HepG2 (cell line): Measurements from ENCODE around the gene MADCAM1.

ENCODE experiments used
- NFYB ChIP-seq: sonication (generic); formaldehyde crosslinking; IDR thresholded peaks from 2 replicates; pipeline ENCODE4 v1.4.0; 2020; ENCODE audit warnings: missing genetic modification reagents
- POLR2AphosphoS2 ChIP-seq: IDR thresholded peaks from 2 replicates; pipeline ENCODE4 v1.6.1; 2011; ENCODE audit warnings: low read depth, low read length, improper control_type of control experiment
- SKI ChIP-seq: fragments of 450-650 bp; IDR thresholded peaks from one replicate; pipeline ENCODE4 v1.6.1; 2018; ENCODE audit warnings: mild to moderate bottlenecking; ENCODE audit not compliant: partially characterized antibody
- TBP ChIP-seq: sonication (generic); formaldehyde crosslinking; IDR thresholded peaks from 2 replicates; pipeline ENCODE4 v1.5.0; 2020; ENCODE audit warnings: missing genetic modification reagents
- YY1 ChIP-seq: IDR thresholded peaks from 2 replicates; pipeline ENCODE4 v1.6.1; 2011; ENCODE audit warnings: low read length, low read depth, moderate library complexity, mild to moderate bottlenecking; ENCODE audit not compliant: insufficient read depth, insufficient replicate concordance
- ZNF883 ChIP-seq: sonication (generic); formaldehyde crosslinking; IDR thresholded peaks from 2 replicates; pipeline ENCODE4 v1.5.1; 2020; ENCODE audit warnings: mild to moderate bottlenecking, missing genetic modification reagents; ENCODE audit errors: not compliant biosample characterization
- TF ChIP-seq, protein P1 (sequence below): sonication (generic); formaldehyde crosslinking; IDR thresholded peaks from 2 replicates; pipeline ENCODE4 v1.5.1; 2020; ENCODE audit warnings: mild to moderate bottlenecking, missing genetic modification reagents, moderate library complexity
- TF ChIP-seq, protein P2 (sequence below): sonication (generic); formaldehyde crosslinking; IDR thresholded peaks from 2 replicates; pipeline ENCODE4 v1.9.0; 2021; ENCODE audit warnings: mild to moderate bottlenecking, missing genetic modification reagents
- TF ChIP-seq, protein P3 (sequence below): sonication (generic); formaldehyde crosslinking; conservative IDR thresholded peaks from 2 replicates; pipeline ENCODE4 v1.4.0; 2020; ENCODE audit warnings: missing genetic modification reagents
- TF ChIP-seq, protein P4 (sequence below): sonication (generic); formaldehyde crosslinking; IDR thresholded peaks from 2 replicates; pipeline ENCODE4 v1.8.1; 2022; ENCODE audit warnings: mild to moderate bottlenecking, missing genetic modification reagents
- TF ChIP-seq, protein P5 (sequence below): sonication (generic); formaldehyde crosslinking; IDR thresholded peaks from 2 replicates; pipeline ENCODE4 v1.8.0; 2022; ENCODE audit warnings: missing genetic modification reagents, mild to moderate bottlenecking, borderline replicate concordance
- TF ChIP-seq, protein P6 (sequence below): sonication (generic); formaldehyde crosslinking; IDR thresholded peaks from 2 replicates; pipeline ENCODE4 v1.5.0; 2020; ENCODE audit warnings: mild to moderate bottlenecking, missing genetic modification reagents, moderate library complexity

DNA sequence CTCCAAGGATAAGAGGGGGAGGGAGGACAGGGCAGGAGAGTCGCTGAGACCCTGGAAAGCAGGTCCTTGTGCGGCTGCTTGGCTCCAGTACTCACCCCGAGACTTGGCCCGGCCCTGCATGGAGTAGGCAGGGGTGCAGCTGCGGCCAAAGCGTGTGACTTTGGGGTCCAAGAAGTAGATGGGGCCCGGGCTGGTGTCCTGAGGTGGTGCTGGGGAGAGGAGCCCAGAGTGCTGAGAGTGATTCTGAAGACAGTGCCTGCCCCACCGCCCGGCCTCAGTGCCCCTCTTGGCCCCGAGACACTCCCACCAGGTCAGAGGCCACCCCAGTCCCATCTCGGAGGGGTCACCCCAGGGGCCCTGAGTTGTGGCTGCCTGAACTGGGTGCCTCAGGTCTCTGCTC, 28.7 kb upstream of the MADCAM1 start:
- TF ChIP-seq ZNF883 (CRISPR knock-in tag) (no peak), NFYB (no peak), POLR2AphosphoS2 (no peak), SKI (no peak), TBP (CRISPR knock-in tag) (no peak), YY1 (no peak)
- TF ChIP-seq, protein P1, sequence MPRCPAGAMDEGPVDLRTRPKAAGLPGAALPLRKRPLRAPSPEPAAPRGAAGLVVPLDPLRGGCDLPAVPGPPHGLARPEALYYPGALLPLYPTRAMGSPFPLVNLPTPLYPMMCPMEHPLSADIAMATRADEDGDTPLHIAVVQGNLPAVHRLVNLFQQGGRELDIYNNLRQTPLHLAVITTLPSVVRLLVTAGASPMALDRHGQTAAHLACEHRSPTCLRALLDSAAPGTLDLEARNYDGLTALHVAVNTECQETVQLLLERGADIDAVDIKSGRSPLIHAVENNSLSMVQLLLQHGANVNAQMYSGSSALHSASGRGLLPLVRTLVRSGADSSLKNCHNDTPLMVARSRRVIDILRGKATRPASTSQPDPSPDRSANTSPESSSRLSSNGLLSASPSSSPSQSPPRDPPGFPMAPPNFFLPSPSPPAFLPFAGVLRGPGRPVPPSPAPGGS: no peak
- TF ChIP-seq, protein P2, sequence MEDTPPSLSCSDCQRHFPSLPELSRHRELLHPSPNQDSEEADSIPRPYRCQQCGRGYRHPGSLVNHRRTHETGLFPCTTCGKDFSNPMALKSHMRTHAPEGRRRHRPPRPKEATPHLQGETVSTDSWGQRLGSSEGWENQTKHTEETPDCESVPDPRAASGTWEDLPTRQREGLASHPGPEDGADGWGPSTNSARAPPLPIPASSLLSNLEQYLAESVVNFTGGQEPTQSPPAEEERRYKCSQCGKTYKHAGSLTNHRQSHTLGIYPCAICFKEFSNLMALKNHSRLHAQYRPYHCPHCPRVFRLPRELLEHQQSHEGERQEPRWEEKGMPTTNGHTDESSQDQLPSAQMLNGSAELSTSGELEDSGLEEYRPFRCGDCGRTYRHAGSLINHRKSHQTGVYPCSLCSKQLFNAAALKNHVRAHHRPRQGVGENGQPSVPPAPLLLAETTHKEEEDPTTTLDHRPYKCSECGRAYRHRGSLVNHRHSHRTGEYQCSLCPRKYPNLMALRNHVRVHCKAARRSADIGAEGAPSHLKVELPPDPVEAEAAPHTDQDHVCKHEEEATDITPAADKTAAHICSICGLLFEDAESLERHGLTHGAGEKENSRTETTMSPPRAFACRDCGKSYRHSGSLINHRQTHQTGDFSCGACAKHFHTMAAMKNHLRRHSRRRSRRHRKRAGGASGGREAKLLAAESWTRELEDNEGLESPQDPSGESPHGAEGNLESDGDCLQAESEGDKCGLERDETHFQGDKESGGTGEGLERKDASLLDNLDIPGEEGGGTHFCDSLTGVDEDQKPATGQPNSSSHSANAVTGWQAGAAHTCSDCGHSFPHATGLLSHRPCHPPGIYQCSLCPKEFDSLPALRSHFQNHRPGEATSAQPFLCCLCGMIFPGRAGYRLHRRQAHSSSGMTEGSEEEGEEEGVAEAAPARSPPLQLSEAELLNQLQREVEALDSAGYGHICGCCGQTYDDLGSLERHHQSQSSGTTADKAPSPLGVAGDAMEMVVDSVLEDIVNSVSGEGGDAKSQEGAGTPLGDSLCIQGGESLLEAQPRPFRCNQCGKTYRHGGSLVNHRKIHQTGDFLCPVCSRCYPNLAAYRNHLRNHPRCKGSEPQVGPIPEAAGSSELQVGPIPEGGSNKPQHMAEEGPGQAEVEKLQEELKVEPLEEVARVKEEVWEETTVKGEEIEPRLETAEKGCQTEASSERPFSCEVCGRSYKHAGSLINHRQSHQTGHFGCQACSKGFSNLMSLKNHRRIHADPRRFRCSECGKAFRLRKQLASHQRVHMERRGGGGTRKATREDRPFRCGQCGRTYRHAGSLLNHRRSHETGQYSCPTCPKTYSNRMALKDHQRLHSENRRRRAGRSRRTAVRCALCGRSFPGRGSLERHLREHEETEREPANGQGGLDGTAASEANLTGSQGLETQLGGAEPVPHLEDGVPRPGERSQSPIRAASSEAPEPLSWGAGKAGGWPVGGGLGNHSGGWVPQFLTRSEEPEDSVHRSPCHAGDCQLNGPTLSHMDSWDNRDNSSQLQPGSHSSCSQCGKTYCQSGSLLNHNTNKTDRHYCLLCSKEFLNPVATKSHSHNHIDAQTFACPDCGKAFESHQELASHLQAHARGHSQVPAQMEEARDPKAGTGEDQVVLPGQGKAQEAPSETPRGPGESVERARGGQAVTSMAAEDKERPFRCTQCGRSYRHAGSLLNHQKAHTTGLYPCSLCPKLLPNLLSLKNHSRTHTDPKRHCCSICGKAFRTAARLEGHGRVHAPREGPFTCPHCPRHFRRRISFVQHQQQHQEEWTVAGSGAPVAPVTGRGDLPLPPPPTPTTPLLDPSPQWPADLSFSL (CRISPR knock-in tag): no peak
- TF ChIP-seq, protein P3, sequence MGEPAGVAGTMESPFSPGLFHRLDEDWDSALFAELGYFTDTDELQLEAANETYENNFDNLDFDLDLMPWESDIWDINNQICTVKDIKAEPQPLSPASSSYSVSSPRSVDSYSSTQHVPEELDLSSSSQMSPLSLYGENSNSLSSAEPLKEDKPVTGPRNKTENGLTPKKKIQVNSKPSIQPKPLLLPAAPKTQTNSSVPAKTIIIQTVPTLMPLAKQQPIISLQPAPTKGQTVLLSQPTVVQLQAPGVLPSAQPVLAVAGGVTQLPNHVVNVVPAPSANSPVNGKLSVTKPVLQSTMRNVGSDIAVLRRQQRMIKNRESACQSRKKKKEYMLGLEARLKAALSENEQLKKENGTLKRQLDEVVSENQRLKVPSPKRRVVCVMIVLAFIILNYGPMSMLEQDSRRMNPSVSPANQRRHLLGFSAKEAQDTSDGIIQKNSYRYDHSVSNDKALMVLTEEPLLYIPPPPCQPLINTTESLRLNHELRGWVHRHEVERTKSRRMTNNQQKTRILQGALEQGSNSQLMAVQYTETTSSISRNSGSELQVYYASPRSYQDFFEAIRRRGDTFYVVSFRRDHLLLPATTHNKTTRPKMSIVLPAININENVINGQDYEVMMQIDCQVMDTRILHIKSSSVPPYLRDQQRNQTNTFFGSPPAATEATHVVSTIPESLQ (CRISPR knock-in tag): no peak
- TF ChIP-seq, protein P4, sequence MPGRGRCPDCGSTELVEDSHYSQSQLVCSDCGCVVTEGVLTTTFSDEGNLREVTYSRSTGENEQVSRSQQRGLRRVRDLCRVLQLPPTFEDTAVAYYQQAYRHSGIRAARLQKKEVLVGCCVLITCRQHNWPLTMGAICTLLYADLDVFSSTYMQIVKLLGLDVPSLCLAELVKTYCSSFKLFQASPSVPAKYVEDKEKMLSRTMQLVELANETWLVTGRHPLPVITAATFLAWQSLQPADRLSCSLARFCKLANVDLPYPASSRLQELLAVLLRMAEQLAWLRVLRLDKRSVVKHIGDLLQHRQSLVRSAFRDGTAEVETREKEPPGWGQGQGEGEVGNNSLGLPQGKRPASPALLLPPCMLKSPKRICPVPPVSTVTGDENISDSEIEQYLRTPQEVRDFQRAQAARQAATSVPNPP (CRISPR knock-in tag): no peak
- TF ChIP-seq, protein P5, sequence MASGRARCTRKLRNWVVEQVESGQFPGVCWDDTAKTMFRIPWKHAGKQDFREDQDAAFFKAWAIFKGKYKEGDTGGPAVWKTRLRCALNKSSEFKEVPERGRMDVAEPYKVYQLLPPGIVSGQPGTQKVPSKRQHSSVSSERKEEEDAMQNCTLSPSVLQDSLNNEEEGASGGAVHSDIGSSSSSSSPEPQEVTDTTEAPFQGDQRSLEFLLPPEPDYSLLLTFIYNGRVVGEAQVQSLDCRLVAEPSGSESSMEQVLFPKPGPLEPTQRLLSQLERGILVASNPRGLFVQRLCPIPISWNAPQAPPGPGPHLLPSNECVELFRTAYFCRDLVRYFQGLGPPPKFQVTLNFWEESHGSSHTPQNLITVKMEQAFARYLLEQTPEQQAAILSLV (CRISPR knock-in tag): no peak
- TF ChIP-seq, protein P6, sequence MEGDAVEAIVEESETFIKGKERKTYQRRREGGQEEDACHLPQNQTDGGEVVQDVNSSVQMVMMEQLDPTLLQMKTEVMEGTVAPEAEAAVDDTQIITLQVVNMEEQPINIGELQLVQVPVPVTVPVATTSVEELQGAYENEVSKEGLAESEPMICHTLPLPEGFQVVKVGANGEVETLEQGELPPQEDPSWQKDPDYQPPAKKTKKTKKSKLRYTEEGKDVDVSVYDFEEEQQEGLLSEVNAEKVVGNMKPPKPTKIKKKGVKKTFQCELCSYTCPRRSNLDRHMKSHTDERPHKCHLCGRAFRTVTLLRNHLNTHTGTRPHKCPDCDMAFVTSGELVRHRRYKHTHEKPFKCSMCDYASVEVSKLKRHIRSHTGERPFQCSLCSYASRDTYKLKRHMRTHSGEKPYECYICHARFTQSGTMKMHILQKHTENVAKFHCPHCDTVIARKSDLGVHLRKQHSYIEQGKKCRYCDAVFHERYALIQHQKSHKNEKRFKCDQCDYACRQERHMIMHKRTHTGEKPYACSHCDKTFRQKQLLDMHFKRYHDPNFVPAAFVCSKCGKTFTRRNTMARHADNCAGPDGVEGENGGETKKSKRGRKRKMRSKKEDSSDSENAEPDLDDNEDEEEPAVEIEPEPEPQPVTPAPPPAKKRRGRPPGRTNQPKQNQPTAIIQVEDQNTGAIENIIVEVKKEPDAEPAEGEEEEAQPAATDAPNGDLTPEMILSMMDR (CRISPR knock-in tag): no peak
